GM10248 (cell line): ENCODE results near the gene DMWD.
"Not testable (repeated sequence)": the region's sequence is repeated elsewhere in the genome, so short reads cannot be mapped to it uniquely, and the experiment has no call there.

ENCODE experiments used
- CTCF ChIA-PET: fragments of 300-600 bp; sonication (Branson Sonifier 250); formaldehyde crosslinking; extraction: SDS; loops from one replicate; lab custom pipeline; 2021; ENCODE audit warnings: antibody characterized with exemption; lab: Yijun Ruan, JAX
- POLR2A ChIA-PET: fragments of 350-650 bp; sonication (Branson Sonifier 250); formaldehyde crosslinking; extraction: SDS; loops from one replicate; lab custom pipeline; 2020; ENCODE audit warnings: antibody characterized with exemption; lab: Yijun Ruan, JAX
- DNase-seq: peaks from one replicate; pipeline ENCODE4 v3.0.0; 2012; ENCODE audit errors: extremely low spot score
- CTCF ChIP-seq: IDR thresholded peaks from 2 replicates; pipeline ENCODE4 v1.5.1; 2012; ENCODE audit warnings: mild to moderate bottlenecking, low read depth; ENCODE audit errors: extremely low read depth, missing control alignments, control extremely low read depth

Gene DMWD

GRCh38 chr19:45800070-45800553, 7.5 kb upstream of the DMWD start:
- CTCF ChIA-PET = interaction anchor here (1.0 to 11.7 kb wide), 21 partner anchors 9 to 282 kb away, joined by 3 to 113 read pairs (median 6); partner anchors contain the start of genes DMPK, FOXA3, RSPH6A and SIX5
- POLR2A ChIA-PET = no interaction called here
- no peak for DNase-seq
- TF ChIP-seq CTCF = no peak

- CTCF ChIA-PET = interaction anchor here (0.7 to 11.7 kb wide), 32 partner anchors 9 to 708 kb away, joined by 3 to 113 read pairs (median 4); partner anchors contain the start of genes DMPK, FOXA3, RSPH6A and SIX5
- POLR2A ChIA-PET, DNase-seq: not testable (repeated sequence)
Measured at GRCh38 chr19:45799541-45799940, 6.9 kb upstream of the DMWD start.

- ChIA-PET POLR2A (interaction anchor here (0.6 kb wide), 1 partner anchor 201 kb away, joined by 3 read pairs; no protein-coding TSS in a partner anchor), CTCF (interaction anchor here (0.7 to 11.7 kb wide), 33 partner anchors 9 to 707 kb away, joined by 3 to 113 read pairs (median 4); partner anchors contain the start of genes DMPK, FOXA3, RSPH6A and SIX5)
Measured at GRCh38 chr19:45798995-45799517, 6.4 kb upstream of the DMWD start.

GRCh38 chr19:45794627-45795026, 2.0 kb upstream of the DMWD start:
- ChIA-PET CTCF (interaction anchor here (0.7 to 8.0 kb wide), 7 partner anchors 13 to 356 kb away, joined by 3 to 77 read pairs (median 5); partner anchors contain the start of genes DMPK and SIX5), POLR2A (interaction anchor here (1.0 kb wide), 1 partner anchor 18 kb away, joined by 3 read pairs; no protein-coding TSS in a partner anchor)
- no peak for TF ChIP-seq CTCF
- DNase-seq = no peak

More at GRCh38 chr19:45798995-45799517, 6.4 kb upstream of the DMWD start:
- peak; percentile 81 for DNase-seq
- peak; percentile 72 for TF ChIP-seq CTCF

GRCh38 chr19:45793876-45794275, 1.2 kb upstream of the DMWD start:
- ChIA-PET CTCF (interaction anchor here (1.5 to 8.0 kb wide), 4 partner anchors 12 to 24 kb away, joined by 5 to 77 read pairs (median 18); partner anchors contain the start of genes DMPK and SIX5), POLR2A (no interaction called here)
- no peak for TF ChIP-seq CTCF
- DNase-seq = no peak

GRCh38 chr19:45793178-45793564, 526 bp upstream of the DMWD start:
- ChIA-PET POLR2A (interaction anchor here (0.6 kb wide), 1 partner anchor 24 kb away, joined by 3 read pairs; the partner anchor contains the start of gene SIX5), CTCF (interaction anchor here (1.0 to 8.0 kb wide), 4 partner anchors 9 to 23 kb away, joined by 4 to 77 read pairs (median 12); partner anchors contain the start of genes DMPK and SIX5)
- TF ChIP-seq CTCF = no peak
- DNase-seq = no peak

GRCh38 chr19:45791744-45792469, 738 bp downstream of the DMWD start:
- POLR2A ChIA-PET = no interaction called here
- CTCF ChIA-PET = interaction anchor here (1.4 to 8.0 kb wide), 4 partner anchors 10 to 25 kb away, joined by 4 to 77 read pairs (median 13); partner anchors contain the start of genes DMPK and SIX5
- TF ChIP-seq CTCF = no peak
- no peak for DNase-seq
